ENCODE results near the gene UQCC2.

The UQCC2 gene

DNA sequence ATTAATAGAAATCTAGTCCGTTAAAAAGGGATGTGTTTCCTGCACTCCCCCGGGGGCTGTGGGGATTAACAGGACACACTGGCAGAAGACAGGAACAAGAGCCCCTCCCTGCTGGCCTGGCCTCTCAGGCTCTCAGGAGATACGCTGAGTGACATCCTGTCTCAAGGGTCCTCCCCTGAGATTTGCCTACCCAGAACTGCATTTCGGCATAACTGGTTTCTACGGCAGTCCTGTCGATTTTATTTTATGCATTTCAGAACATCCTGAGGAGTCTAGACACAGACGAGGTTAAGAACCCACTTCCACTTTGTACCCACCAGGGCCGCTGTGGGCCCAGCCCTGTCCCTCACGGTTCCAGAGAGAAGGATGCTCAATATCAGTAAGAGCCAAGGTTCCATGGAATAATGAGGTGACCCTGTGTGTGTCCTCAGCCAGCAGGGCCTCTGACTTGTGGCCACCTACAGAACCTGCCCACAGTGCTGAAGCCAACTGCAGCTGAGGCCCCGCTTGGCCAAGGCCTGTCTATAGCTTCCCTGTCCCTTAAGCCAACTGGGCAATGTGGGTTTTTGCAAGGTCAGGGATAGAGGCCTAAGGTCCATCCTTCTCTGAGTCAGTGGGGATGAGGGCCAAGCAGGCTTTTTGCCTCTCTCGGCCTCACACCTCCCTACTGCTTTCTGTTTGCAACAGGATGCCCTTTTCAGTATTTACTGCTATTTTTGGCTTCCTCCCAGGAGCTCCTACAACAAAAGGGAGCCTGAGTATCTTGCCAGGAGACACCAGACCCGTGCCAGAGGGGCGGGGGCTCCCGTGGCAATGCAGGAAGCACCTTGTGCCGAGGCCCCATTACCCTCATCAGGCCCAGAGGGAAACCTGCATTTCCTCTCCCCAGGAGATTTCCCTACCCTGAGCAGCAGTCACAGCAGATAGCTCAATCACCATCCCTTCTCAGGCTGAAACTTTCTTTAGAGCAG is 14.7 kb downstream of the UQCC2 start:
- Mint-ChIP-seq H3K36me3 (ENCODE audit: low read depth) (peaks cover 79% of the 10 kb centered on the region), H3K27ac (peak overlapping the region; percentile 86), H3K27me3 (no peaks in the 10 kb centered on the region), H3K4me1 (ENCODE audit: low read depth) (peaks cover 84% of the 10 kb centered on the region), H3K4me3 (peak overlapping the region; percentile 37), H3K9me3 (no peaks in the 10 kb centered on the region)

DNA sequence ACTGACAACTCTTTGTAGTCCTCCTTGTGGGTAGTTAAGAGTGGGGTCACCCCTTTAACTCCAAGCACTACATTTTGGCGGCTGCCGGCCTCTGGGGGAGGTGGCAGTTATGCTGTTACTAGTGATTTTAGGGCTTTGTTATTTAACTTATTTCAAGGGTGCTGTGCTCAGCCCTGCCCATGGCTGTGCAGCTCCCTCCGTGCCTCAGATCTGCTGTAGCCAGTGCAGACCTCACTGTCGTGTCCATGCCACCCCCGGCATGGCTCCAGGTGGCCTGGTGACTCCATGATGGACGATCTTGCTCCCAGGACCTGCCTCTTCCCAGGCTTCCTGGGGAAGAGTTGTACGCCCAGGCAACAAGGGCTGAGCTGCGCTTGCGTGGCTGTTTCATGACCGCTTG is 15.4 kb downstream of the UQCC2 start:
- Mint-ChIP-seq H3K4me1 (ENCODE audit: low read depth) (peaks cover 87% of the 10 kb centered on the region), H3K36me3 (ENCODE audit: low read depth) (peaks cover 76% of the 10 kb centered on the region), H3K9me3 (no peaks in the 10 kb centered on the region), H3K4me3 (no peak overlapping the region), H3K27me3 (no peaks in the 10 kb centered on the region), H3K27ac (peak overlapping the region; percentile 86)

DNA sequence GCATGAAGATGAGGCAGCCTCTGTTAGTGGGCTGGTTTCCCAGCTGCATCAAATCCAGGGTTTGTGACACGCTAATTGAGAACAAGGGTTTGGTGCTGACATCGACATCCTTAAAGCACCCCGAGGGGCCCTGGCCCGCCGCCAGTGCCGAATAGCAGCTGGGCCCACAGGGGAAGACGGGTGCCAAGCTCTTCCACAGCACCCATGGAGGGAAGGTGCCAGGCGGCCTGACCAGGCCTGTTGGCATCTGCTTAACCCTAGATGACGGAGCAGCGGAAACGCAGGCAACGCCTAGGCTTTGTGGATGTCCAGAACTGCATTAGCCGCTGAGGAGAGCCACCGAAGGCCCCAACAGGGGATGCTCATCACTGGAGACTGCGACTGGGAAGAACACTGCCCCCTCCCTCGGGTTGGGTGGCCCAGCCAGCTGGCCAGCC is 16.0 kb downstream of the UQCC2 start:
- H3K27ac Mint-ChIP-seq = peak overlapping the region; percentile 86

DNA sequence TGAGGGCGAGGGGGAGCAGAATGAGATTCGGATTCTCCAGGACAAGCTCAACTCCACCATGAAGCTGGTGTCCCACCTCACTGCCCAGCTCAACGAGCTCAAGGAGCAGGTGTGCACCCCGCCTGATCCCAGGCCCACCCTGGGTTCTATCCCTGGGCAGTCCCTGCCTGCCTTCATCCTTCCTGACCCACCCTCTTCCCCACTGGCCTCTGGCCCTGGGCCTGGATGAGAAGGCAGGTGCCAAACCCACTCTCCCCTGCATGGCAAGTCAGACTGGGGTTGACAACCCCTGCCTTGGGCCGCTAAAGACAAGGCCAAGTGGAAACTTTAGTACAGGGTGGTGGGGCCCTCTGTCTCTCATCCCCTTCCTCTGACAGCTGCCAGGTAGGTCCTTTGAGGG is 16.5 kb downstream of the UQCC2 start:
- no peaks in the 10 kb centered on the region for H3K9me3 Mint-ChIP-seq
- peaks cover 73% of the 10 kb centered on the region for H3K36me3 Mint-ChIP-seq (ENCODE audit: low read depth)
- peaks cover 82% of the 10 kb centered on the region for H3K4me1 Mint-ChIP-seq (ENCODE audit: low read depth)
- H3K27ac Mint-ChIP-seq = peak overlapping the region; percentile 87
- peak overlapping the region; percentile 61 for H3K4me3 Mint-ChIP-seq
- no peaks in the 10 kb centered on the region for H3K27me3 Mint-ChIP-seq

More for the DNA sequence above, 16.0 kb downstream of the UQCC2 start:
- no peaks in the 10 kb centered on the region for H3K27me3 Mint-ChIP-seq
- no peak overlapping the region for H3K4me3 Mint-ChIP-seq
- H3K4me1 Mint-ChIP-seq (ENCODE audit: low read depth) = peaks cover 87% of the 10 kb centered on the region
- no peaks in the 10 kb centered on the region for H3K9me3 Mint-ChIP-seq
- peaks cover 78% of the 10 kb centered on the region for H3K36me3 Mint-ChIP-seq (ENCODE audit: low read depth)

DNA sequence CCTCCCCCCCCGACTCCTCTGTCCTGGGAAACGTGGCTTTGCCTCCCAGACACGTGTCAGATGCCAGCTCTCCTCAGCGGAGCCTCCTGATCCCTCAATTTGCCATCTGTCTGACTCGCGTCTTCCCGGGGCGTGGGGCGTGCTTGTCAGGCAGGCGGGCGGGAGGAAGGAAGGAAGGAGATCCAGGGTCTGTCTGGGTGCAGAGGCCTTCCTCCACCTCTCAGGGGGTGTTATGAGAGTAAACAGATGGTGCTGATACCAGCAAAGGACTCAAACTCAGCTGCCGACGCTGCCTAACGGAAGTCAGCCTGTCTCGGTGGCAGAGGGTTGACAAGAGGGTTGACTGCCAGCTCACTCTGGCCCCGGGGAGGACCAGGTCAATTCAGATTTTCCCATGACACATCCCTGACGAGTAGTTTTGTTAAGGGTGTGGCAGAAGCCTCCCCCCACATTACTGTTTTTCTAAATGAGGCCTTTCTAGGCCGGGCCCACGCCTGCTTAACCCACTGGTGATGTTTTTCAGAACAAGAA is 17.0 kb downstream of the UQCC2 start:
- Mint-ChIP-seq H3K4me3 (peak overlapping the region; percentile 61), H3K36me3 (ENCODE audit: low read depth) (peaks cover 74% of the 10 kb centered on the region)

DNA sequence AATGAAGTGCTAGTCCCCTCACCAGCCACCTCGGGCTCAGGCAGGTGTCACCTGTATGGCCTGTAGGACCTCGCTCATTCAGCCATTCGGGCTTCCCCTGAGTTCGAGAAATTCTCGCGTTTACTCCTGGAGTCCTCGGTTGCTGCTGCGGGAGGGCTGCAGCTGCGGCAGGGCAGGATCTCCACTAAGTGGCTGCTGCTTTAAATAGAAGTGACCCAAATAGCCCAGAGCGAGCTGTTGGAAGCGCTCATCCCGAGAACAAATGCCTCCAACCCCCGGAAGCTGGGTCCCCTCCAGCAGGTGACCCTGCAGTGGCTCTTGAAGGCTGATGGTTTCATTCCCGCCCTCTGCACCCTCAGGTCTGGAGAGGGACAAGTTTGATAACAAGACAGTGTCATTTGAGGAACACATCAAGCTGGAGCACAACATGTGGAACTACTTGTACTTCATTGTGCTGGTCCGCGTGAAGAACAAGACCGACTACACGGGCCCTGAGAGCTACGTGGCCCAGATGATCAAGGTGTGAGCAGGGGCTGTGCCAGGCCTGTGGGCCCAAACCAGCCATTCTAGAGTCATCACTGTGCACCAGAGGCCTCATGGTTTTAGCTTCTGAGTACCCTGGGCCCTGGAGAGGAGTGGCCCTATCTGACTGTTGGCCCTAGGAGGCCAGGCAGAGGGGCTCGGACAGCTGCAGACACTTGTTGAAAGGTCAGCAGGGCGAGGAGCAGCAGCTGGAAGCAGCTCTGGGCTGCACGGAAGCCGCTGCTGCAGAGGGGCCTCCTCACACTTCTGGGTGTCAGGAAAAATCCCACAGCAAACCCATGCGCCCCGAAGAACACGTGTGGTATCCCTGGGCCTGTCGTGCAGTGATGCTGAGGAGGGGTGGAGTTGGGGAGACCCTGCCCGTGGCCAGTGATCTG is 18.1 kb downstream of the UQCC2 start:
- H3K27me3 Mint-ChIP-seq = no peaks in the 10 kb centered on the region
- no peak overlapping the region for H3K4me3 Mint-ChIP-seq
- H3K36me3 Mint-ChIP-seq (ENCODE audit: low read depth) = peaks cover 69% of the 10 kb centered on the region
- H3K27ac Mint-ChIP-seq = peak overlapping the region; percentile 87
- no peaks in the 10 kb centered on the region for H3K9me3 Mint-ChIP-seq
- peaks cover 71% of the 10 kb centered on the region for H3K4me1 Mint-ChIP-seq (ENCODE audit: low read depth)

More for the DNA sequence above, 17.0 kb downstream of the UQCC2 start:
- Mint-ChIP-seq H3K27me3 (no peaks in the 10 kb centered on the region), H3K4me1 (ENCODE audit: low read depth) (peaks cover 79% of the 10 kb centered on the region), H3K9me3 (no peaks in the 10 kb centered on the region), H3K27ac (peak overlapping the region; percentile 87)

DNA sequence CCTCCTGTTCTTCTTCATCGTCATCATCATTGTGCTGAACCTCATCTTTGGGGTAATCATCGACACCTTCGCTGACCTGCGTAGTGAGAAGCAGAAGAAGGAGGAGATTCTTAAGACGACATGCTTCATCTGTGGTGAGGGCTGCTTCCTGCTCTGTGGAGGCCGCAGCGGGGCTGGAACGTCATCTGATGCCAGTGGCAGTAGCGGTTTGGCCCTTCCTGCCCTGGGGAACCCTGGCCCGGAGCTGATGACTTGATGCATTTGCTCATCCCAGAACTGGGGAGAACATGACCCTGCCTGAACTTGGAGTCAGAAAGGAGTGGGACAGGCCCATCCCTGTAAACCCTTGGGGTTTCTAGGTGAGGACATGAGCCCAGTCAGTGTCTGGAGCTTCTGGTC is 18.7 kb downstream of the UQCC2 start:
- Mint-ChIP-seq H3K4me3 (peak overlapping the region; percentile 56), H3K27ac (peak overlapping the region; percentile 86), H3K36me3 (ENCODE audit: low read depth) (peaks cover 65% of the 10 kb centered on the region), H3K27me3 (no peaks in the 10 kb centered on the region), H3K4me1 (ENCODE audit: low read depth) (peaks cover 65% of the 10 kb centered on the region), H3K9me3 (no peaks in the 10 kb centered on the region)

DNA sequence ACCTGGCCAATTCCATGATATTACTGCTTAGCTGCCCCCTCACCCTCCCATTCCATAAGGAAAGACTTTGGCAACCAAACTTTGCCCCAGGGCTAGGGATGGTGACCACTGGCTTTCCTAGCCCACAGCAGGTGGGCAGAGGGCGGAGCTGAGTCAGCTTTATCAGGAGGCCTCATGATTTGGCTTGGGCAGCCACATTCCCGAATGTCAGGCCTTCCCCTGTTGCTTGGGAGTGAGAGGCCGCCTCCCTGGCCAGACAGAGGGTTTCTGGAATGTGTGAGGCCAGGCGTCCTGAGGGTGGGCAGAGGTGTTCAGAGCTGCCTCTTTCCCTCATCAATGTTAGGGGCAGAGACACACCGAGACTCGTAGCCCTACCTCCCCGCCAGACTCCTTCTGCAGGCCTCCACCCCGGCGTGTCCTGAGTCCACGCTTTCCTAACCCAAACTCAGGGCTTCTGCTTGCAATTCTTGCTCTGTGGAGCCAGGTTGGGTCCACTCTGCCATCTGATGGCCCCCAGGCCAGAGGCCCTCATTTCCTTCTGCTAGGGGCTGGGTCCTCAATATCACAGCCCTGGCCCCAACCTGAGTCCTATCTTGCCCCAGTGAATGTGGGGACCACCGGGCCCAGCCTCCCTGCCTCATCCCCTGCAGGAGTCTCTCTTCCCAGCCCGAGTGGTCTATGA is 19.3 kb downstream of the UQCC2 start:
- Mint-ChIP-seq H3K4me3 (peak overlapping the region; percentile 56), H3K9me3 (no peaks in the 10 kb centered on the region), H3K4me1 (ENCODE audit: low read depth) (peaks cover 60% of the 10 kb centered on the region), H3K27me3 (no peaks in the 10 kb centered on the region), H3K27ac (peak overlapping the region; percentile 86), H3K36me3 (ENCODE audit: low read depth) (peaks cover 60% of the 10 kb centered on the region)

DNA sequence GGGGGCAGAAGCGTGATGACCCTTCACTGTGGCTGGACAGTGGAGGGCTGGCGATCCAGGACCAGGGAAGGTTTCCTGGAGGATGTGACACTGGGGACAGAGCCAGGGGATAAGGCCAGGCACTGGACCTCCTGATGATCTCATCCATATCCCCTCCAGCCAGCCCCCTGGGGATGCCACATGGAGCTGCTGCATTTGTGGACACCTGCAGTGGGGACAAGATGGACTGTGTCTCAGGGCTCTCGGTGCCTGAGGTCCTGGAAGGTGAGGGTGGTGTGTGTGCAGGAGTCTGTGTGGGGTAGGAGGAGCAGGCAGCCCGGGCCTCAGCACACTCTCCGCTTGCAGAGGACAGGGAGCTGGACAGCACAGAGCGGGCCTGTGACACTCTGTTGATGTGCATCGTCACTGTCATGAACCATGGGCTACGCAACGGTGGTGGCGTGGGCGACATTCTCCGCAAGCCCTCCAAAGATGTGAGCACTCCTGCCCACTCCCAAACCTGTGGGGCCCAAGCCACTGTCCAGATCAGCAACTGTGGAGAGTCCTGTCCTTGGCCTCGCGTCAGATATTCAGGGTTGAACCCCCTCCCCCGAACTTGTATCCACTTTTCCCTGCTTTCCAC is 19.9 kb downstream of the UQCC2 start:
- Mint-ChIP-seq H3K27ac (peak overlapping the region; percentile 52), H3K9me3 (no peaks in the 10 kb centered on the region), H3K4me1 (ENCODE audit: low read depth) (peaks cover 53% of the 10 kb centered on the region), H3K27me3 (no peaks in the 10 kb centered on the region), H3K4me3 (no peak overlapping the region), H3K36me3 (ENCODE audit: low read depth) (peaks cover 60% of the 10 kb centered on the region)

DNA sequence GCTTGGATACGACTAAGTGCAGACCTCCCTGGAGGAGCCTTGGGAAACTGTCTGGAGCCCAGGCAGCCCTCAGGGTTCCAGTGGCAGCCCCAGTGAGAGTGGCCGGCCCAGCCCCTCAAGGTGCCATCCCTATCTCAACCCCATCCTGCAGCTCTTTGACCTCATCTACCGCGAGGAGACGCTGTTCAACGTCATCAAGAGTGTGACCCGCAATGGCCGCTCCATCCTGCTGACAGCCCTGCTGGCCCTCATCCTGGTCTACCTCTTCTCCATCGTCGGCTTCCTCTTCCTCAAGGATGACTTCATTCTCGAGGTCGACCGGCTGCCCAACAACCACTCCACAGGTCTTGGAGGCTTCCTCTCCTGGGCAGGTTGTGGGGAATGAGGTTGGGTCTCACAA is 20.7 kb downstream of the UQCC2 start:
- Mint-ChIP-seq H3K9me3 (no peaks in the 10 kb centered on the region), H3K4me1 (ENCODE audit: low read depth) (peaks cover 45% of the 10 kb centered on the region), H3K4me3 (no peak overlapping the region), H3K27ac (no peak overlapping the region), H3K36me3 (ENCODE audit: low read depth) (peaks cover 58% of the 10 kb centered on the region), H3K27me3 (no peaks in the 10 kb centered on the region)

DNA sequence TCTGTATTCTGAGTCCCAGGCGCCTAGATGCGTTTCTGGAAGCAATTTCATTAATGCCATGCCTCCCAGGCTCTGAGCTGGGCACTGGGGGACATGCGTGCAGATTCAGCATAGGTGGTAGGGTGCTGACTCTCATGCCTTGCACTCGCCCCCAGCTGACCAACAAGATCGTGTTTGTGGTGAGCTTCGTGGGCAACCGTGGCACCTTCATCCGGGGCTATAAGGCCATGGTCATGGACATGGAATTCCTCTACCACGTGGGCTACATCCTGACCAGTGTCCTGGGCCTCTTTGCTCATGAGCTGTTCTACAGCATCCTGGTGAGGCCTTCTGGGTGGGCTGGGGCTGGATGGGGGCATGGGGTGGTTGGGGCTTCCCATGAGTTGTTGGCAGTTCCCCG is 21.6 kb downstream of the UQCC2 start:
- H3K4me1 Mint-ChIP-seq (ENCODE audit: low read depth) = peaks cover 36% of the 10 kb centered on the region
- H3K27me3 Mint-ChIP-seq = no peaks in the 10 kb centered on the region
- peaks cover 59% of the 10 kb centered on the region for H3K36me3 Mint-ChIP-seq (ENCODE audit: low read depth)
- H3K4me3 Mint-ChIP-seq = no peak overlapping the region
- no peak overlapping the region for H3K27ac Mint-ChIP-seq
- H3K9me3 Mint-ChIP-seq = no peaks in the 10 kb centered on the region

DNA sequence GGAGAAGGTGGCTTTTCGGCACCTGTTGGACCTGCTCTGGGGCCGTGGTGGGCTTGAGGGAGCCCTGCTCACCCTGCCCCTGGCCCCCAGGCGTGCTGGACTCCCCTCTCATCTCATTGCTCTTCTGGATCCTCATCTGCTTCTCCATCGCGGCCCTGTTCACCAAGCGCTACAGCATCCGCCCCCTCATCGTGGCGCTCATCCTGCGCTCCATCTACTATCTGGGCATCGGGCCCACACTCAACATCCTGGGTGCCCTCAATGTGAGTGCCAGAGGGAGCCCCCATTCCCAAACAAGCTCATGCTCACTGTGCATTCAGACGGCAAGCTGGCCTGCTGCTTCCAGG is 22.4 kb downstream of the UQCC2 start:
- no peak overlapping the region for H3K4me3 Mint-ChIP-seq
- H3K9me3 Mint-ChIP-seq = no peaks in the 10 kb centered on the region
- H3K4me1 Mint-ChIP-seq (ENCODE audit: low read depth) = peaks cover 29% of the 10 kb centered on the region
- no peak overlapping the region for H3K27ac Mint-ChIP-seq
- peaks cover 55% of the 10 kb centered on the region for H3K36me3 Mint-ChIP-seq (ENCODE audit: low read depth)
- no peaks in the 10 kb centered on the region for H3K27me3 Mint-ChIP-seq

DNA sequence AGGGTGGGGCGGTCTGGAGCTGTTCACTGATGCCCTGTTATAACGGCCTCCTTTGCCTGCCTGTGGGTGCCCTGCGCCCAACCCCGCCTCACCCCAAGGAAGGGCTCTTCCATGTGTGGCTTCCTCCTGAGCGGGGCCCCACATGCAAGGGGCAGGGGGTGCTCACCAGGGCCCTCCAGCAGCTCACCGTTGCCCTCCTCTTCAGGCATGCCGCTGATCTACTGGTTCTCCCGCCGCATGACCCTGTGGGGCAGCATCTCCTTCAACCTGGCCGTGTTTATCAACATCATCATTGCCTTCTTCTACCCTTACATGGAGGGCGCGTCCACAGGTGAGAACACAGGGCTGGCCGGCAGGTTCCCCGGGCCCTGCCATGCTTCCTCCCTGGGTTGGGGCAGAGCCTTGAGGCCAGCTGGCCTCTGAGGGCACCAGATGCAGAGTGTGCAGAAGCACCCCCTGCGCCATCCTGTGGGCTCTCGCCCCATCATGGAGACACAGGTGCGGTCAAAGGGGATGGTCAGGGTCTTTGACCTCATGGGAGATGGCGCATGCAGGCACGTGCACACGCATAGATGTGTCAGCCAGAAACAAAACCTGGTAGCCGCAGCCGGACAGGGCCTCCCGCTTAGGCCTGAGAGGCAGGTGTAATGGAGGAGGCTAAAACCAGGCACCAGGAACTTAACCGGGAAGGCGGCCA is 22.9 kb downstream of the UQCC2 start:
- Mint-ChIP-seq H3K4me1 (ENCODE audit: low read depth) (peaks cover 27% of the 10 kb centered on the region), H3K27me3 (no peaks in the 10 kb centered on the region), H3K4me3 (no peak overlapping the region), H3K9me3 (no peaks in the 10 kb centered on the region), H3K36me3 (ENCODE audit: low read depth) (peaks cover 54% of the 10 kb centered on the region), H3K27ac (no peak overlapping the region)

All from stimulated activated naive CD8-positive, alpha-beta T cell treated with anti-CD3 and anti-CD28 coated beads, Interleukin-15, Interleukin-2, amounts not matched to agents 100 ng/mL and 50 ng/mL, for 24 hours (primary cell).